ENCODE measurements around the gene ADGRG7. TPM values are rescaled to one million over a fixed set of nuclear protein-coding genes. Genes with fewer than 3 reads are reported as not detected.
"Not testable (repeated sequence)": the region's sequence is repeated elsewhere in the genome, so short reads cannot be mapped to it uniquely, and the experiment has no call there.

ADGRG7 gene
- polyA plus RNA-seq, 3 donors, result 0.10 to 0.19 TPM; not detected in 1

DNA sequence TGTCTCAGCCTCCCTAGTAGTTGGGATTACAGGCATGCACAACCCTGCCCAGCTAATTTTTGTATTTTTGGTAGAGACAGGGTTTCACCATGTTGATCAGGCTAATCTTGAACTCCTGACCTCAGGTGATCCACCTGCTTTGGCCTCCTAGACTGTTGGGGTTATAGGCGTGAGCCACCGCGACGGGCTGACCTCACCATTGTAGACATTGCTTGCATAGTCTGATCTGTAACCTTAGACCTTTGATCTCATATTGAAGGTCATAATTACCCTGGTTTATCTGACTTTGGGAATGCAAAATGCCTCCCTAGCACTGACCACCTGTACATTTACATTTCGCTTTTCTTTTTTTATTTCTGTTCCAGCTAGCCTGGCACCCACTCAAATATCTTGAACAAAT is 31.2 kb downstream of the ADGRG7 start:
- no peak for DNase-seq (ENCODE audit: low read depth in 3 of 3, low spot score in 2 of 3)

DNA sequence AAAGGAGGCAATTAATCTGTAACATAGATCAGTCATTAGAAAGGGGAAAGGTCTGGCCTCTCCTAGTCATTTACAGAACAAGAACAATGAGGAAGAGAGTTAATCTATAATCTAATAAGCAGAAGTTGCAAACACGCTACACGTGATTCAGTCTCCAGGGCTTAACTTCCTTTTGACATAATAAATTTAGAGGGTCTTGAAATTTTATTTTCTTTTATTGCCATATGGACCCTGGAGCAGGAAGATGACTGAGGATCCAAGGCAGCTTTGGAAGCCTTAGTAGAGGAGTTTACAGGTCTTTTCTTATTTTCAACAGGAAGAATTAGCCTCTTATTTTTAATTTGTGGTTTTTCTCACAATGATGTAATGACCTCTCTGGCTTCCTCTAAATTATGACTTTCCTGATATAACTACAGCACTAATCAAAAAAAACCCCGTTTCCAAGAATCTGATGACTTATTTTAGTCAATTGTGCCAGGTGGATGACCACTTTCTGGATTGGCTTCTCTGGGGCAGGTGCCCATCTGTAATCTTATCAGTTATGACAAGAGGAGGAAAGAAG is 32.2 kb downstream of the ADGRG7 start:
- no peak for DNase-seq (ENCODE audit: low read depth in 3 of 3, low spot score in 2 of 3)

DNA sequence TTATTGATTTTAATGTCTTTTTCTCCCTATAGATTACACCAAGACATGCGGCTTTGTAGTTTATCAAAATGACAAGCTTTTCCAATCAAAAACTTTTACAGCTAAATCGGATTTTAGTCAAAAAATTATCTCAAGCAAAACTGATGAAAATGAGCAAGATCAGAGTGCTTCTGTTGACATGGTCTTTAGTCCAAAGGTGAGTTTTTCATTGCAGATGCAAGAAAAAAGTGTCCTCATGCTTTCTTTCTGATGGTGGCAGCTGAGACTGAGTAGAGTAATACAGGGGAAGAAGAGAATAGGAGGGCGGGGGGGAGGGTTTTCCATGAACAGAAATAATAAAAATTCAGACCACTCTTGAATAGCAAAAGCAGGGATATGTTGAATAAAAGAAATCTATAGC is 36.5 kb downstream of the ADGRG7 start:
- no peak for DNase-seq (ENCODE audit: low read depth in 3 of 3, low spot score in 2 of 3)

DNA sequence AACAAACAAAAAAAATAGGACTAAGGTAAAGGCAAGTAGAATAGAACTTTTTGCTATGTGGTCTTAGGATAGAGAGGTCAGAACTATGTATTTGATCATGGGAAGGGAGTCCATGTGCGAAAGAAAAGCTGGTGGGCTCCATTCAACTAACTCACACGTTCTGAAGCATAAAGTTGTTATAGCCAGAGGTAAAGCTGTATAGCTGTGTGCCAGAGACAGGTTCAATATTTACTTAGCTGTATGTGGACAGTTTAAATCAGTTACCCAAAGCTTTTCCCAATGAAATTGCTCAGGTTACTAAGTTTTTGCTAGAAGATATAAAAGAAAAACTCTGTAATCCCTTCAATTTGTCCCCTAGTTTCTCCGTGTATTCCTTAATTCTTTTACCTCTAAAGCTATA is 37.8 kb downstream of the ADGRG7 start:
- DNase-seq (ENCODE audit: low read depth in 3 of 3, low spot score in 2 of 3), result no peak

DNA sequence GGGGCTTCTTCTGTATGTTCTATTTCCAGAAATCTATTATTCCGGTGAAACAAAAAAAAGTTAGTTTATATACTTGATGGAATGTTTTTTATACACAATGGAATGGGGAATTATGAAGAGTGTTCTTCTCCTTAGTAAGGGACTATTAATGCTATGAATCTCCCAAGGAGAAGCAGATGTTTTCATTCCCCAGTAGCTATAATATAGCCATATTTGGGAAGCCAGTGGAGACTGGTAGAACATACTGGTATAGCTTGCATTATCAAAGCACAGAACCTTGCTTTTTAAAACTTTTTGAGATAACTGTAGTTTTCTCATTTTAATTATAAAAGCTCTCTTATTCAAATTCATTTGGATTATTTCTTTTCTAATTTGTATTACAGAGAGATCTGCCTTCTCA is 38.3 kb downstream of the ADGRG7 start:
- DNase-seq (ENCODE audit: low read depth in 3 of 3, low spot score in 2 of 3), result no peak

DNA sequence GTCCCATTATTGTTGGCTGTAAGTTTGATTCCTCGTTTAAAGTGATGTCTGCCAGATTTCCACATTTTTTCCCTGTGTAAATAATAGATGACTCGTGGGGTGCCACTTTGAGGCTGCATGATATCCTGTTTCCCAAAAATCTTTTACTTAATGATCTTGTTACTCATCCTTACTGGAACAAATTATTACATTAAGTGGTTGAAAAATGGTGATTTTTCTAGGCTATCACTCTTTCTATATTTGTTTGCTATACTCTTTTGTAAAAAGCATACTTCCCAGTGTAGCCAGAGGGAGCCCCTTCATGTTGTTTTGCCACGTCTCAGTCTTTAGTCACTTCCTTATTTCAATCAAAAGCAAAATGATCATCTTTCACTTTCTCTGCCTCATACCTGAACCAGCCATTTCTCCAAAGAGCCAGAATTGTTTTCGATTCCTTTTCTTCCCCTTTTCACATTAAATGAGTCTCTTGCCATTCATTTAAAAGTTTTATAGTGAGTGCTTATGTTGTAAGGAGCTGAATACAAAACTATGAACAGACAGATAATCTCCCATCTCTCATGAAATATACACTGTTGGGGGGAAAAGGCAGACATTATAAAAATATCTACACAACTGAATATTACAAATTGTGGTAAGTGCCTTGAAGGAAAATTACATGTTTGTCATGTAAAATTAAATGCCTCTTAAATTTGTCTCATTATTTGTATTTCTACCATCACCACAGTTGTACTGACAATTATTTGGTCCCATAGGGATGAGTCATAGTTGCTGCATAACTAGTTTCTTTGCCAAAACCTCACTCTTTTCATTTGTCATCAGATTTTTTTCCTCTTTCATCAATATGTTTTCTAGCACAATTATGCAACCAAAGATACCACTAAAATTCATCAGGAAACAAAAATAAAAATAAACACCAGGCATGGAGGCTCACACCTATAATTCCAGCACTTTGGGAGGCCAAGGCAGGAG is 41.5 kb downstream of the ADGRG7 start:
- DNase-seq (ENCODE audit: low read depth in 3 of 3, low spot score in 2 of 3), result no peak

DNA sequence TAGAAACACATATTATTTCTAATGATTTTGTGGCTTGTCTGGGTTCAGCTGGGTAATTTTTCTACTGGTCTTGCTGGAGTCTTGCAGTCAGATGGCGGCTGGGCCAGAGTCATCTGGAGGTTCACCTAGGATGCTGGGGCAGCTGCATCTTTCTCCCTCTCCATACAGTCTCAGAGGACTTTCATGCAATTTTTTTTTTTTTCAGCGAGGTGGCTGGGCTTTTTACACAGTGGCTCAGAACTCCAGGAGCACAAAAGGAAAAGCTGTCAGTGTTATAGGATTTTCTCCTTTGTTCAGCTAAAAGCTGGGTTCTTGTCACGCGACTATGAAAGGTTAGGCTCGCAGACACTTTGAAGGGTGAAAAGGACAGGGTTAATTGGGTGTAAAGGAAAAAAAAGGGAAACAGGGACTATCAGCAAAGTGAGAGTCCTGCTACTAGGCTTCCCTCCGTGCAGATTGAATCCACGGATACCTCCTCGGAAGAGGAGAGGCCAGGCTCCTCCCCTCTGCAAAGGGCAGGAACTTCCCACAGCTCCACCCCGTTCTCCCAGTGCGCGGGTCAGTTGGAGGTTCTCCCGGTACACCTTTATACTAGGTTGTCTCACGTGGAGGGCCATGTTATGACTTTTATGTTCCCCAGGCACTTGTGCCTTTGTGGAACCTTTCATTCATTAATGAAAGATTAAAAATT is 44.3 kb downstream of the ADGRG7 start:
- no peak for DNase-seq (ENCODE audit: low read depth in 3 of 3, low spot score in 2 of 3)

DNA sequence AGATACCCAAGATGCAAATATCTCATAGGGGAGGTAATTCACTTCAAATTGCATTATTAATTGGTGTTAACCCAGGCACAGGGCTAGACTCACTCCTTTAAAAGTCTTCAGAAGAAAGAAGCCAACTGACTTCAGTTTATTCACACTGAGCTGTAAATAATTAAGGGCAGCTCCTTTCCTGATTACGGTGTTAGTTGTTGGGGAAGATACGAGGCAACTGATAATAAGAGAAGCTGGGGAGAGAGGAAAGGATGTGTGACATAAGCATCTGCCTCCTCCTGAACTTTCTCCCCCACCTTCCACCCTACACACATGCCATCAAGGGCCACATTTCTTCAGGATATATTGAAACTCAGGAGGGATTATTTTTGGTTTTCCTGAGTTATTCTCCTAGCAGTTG is 47.5 kb downstream of the ADGRG7 start:
- DNase-seq (ENCODE audit: low read depth in 3 of 3, low spot score in 2 of 3), result no peak

DNA sequence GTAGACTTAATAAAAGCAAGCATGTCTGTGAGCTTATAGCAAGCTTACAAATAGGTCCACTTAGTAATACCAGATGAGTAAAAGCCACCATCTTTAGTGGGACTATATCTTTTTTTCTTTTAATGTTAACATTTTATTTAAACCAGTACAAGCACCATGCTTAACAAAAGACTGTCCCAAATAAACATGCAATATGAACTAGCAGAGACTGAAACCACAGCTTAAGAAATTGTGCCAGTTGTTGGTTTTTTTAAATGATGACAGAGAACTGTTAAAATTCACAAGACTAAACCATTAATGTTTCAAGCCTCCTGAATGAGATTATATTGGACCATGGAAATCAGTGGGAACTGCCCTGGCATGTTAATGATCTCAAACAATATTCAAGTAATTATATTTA is 51.9 kb downstream of the ADGRG7 start:
- not testable (repeated sequence) for DNase-seq (ENCODE audit: low read depth in 3 of 3, low spot score in 2 of 3)

DNA sequence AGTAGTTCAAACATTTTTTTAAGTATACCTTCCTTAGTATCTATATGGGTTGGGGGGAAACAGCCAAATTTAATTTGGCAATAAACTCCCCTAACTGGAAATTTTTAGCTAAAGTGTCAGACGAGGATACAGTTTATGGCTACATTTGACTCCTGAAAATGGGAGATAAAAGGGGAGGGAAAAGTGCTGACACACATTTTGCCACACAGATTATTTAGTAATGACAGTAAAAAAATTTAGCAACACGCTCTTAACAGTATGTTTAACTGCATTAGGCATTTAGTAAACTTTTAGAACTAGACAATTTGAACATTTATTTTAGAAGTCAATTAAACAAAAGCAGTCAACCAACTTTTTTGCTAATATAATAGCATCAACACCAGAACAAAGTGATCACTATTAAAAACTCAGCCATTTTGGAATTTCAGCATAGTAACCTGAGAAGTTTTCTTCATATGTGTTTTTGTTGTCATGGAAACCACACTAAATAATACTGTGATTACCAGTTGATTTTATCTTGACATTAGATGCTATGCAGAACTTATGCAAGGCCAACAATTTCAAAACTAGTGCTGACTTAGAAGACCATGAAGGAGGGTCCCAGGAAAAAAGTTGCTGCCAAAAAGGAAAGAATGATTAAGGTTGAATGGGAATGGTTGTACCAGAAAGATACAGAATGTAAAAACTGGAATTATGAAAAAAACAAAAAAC is 52.9 kb downstream of the ADGRG7 start:
- DNase-seq (ENCODE audit: low read depth in 3 of 3, low spot score in 2 of 3), result no peak

DNA sequence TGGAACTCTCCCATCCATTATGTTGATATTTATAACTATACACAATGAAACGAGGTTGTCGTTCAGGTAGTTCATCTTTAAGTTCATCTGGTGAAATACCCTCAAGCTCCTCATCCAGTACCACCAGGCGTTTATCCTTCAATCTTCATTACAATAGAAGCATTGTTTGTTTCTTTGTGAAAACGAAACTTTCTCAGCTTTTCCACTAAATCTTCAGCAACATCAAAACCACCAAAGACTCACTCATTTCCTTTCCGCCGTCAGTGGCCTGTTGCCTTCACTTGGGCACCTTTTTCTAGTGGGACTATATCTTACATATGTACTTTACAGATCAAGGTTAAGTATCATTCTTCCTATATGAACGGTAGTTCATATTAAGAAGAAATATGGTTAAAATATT is 55.8 kb downstream of the ADGRG7 start:
- DNase-seq (ENCODE audit: low read depth in 3 of 3, low spot score in 2 of 3), result no peak

DNA sequence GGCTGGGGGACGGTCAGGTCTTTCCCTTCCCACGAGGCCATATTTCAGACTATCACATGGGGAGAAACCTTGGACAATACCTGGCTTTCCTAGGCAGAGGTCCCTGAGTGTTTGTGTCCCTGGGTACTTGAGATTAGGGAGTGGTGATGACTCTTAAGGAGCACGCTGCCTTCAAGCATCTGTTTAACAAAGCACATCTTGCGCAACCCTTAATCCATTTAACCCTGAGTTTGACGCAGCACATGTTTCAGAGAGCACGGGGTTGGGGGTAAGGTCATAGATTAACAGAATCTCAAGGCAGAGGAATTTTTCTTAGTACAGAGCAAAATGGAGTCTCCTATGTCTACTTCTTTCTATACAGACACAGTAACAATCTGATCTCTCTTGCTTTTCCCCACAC is 57.3 kb downstream of the ADGRG7 start:
- DNase-seq (ENCODE audit: low read depth in 3 of 3, low spot score in 2 of 3), result not testable (repeated sequence)

DNA sequence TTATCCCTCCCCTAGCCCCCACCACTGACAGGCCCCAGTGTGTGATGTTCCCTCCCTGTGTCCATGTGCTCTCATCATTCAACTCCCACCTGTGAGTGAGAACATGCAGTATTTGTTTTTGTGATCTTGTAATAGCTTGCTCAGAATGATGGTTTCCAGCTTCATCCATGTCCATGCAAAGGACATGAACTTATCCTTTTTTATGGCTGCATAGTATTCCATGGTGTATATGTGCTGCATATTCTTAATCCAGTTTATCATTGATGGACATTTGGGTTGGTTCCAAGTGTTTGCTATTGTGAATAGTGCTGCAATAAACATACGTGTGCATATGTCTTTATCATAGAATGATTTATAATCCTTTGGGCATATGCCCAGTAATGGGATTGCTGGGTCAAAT is 57.9 kb downstream of the ADGRG7 start:
- not testable (repeated sequence) for DNase-seq (ENCODE audit: low read depth in 3 of 3, low spot score in 2 of 3)

DNA sequence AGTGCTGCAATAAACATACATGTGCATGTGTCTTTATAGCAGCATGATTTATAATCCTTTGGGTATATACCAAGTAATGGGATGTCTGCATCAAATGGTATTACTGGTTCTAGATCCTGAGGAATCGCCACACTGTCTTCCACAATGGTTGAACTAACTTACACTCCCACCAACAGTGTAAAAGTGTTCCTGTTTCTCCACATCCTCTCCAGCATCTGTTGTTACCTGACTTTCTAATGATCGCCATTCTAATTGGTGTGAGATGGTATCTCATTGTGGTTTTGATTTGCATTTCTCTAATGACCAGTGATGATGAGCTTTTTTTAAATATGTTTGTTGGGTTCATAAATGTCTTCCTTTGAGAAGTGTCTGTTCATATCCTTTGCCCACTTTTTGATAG is 61.6 kb downstream of the ADGRG7 start:
- DNase-seq (ENCODE audit: low read depth in 3 of 3, low spot score in 2 of 3), result not testable (repeated sequence)

DNA sequence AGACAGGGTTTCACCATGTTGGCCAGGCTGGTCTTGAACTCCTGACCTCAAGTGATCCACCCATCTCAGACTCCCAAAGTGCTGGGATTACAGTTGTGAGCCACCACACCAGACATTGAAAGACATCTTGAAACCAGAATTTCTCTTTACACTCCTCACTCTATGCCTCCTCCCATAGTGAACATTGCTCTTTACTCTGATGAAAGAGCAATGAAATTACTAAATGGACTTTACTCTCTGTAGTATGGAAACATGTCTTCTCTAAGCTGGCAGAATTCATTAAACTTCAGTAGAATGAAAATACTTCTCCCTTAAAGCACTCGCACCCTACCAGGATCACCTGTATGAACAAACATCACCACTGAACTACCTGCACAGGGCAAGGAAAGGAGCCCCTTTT is 72.1 kb downstream of the ADGRG7 start:
- DNase-seq (ENCODE audit: low read depth in 3 of 3, low spot score in 2 of 3), result no peak

DNA sequence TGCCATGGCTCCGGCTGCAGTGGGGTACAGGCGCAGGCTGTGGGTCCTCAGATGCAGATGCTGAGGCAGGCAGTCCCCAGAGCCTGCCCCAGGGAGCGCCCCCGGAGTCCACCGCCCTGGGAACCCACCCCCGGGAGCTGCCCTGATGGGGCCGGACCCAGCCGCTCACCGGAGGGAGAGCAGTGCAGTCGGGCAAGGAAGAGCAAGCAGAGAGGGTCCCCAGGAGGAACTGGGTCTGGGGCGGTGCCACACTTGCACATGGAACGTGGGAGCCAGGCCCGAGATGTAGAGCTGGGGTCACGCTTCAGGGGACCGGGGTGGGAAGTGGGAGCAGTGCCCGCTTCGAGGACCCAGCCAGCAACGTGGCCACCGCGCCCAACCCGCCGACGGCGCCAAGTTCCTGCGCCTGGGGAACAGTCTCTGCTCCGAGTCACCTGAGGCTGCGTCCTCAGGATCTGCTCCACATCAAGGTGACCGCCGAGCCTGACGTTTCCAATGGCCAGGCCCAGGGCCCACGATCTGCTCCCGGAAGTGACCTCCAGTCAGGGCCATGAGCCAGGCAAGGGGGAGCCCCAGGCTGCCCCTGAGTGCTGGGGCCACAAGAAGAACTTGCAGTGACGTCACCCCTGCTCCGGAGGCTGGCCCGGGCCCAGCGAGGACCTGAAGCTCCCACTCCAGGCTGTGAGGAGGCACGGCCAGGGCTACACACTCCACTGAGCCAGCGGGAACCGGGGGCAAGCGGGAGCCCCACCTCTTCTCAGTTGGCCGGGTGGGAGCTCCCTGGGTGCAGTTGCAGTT is 72.9 kb downstream of the ADGRG7 start:
- no peak for DNase-seq (ENCODE audit: low read depth in 3 of 3, low spot score in 2 of 3)

DNA sequence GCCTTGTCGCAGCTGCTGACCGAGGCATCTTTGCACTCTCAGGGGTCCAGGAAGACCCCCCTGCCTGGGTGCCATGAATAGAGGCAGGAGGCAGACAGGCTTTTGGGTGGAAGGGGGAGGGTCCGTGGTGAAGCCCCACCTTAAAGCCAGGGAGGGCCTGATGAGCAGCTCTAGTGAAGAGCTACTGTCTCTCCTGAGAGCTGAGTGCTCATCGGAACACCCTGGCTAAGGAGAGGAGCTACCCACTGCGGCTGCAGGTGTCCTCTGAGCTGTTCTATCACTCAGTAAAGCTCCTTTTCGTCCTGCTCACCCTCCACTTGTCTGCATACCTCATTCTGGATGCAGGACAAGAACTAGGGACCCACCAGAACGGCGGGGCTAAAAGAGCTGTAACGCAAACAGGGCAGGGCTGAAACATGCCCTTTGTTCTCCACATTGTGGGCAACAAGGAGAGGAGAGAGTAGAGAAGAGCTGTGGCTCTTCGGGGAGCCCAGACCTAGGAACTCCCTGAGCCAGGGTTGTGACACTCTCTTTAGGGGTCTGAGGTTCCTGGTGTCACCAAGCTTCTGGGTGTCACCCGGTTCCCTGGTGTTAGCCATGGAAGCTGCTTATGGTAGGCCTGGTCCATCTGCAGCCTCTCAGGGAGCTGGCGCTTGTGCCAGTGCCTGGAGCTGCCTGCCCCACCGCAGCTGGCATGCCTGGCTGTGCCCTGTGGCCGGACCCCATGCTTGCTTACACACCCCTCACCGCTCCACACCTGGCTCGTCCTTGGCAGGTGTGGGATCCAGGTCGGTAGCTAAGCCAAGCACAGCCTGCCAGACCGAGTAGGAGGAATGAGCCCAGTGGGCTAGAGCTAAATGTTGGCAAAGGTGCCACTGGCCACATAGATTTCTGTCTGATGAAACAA is 73.7 kb downstream of the ADGRG7 start:
- no peak for DNase-seq (ENCODE audit: low read depth in 3 of 3, low spot score in 2 of 3)

DNA sequence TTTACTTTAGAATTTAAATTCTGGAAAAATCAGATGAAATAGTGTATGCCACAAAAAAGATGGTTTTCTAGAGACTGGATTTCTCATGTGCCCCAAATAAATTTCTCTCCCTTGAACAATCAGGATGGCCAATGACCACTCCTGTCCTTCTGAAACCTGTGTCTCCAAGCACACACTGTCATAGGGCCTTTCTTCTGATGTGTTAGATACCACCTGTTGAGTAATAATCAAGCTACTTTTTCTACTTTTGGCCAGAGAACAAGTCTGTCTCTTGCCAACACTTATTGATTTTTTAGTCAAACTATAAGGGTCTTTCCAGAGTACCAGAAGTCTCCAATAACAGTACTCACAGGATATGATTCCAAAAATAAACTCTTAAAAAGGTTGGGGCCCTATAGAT is 83.8 kb downstream of the ADGRG7 start:
- DNase-seq (ENCODE audit: low read depth in 3 of 3, low spot score in 2 of 3), result no peak

DNA sequence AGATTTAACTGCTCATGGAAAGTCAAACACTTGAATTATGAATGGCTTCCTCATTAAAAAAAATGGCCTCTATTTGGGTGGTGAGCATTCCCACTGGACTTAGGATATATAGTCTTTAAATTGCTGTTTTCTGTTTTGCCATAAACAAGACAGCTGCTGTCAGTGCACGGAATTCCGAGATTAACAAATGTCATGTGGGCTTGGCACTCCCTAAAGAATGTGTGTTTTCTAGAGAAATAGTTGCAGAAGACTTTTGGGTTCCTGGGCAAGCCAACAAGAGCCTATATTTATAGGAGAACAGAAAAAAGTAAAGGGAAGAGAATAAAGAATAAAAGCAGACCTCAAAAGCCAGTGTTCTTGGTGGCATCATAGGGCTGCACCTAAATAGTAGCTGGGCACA is 86.3 kb downstream of the ADGRG7 start:
- DNase-seq (ENCODE audit: low read depth in 3 of 3, low spot score in 2 of 3), result no peak
